NAMALWA (cell line): ENCODE data around the gene TOB2.
"Not testable (repeated sequence)": the region's sequence is repeated elsewhere in the genome, so short reads cannot be mapped to it uniquely, and the experiment has no call there.

Source experiments
- DNase-seq: peaks from one replicate; pipeline ENCODE4 v3.0.0-alpha.2; 2015; ENCODE audit warnings: low spot score

Gene TOB2

DNA sequence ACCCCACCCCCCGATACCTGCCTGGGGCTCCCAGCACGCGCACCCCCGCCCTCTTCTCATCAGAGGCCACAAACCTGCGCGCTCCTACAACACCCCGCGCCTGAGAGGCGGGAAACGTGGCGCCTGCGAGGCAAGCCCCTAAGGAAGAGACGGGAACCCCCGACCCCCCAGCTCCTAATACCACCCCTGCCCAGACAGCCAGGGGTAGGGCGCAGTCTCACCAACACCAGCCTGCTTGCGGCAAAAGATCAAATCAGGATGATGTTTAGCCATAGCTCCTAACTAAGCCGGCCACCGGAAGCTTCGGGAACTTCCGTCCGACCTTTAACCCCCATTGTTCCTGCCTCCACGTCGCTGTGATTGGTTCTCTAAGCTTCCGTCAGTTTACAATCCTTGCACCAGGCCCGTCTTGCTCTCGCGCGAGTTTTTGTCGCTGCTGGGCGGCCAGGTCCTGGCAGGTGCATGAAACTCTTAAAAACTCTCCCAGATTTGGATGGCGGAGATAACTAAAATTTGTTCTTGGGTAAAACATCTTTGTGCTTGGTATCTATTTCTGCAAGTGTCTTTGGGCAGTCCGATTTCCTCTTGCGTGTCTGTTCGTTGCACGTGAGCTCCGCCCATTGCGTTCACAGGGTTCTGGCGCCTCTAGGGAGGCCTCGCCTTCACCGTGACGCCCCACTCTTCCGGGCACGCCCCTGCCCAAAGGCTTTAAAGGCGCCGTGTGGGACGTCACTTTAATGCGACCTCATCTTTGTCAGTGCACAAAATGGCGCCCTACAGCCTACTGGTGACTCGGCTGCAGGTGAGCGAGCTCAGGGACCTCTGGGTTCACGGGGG is 22.0 kb upstream of the TOB2 start, which contains the start of the genes ACO2 and PHF5A:
TSS of gene ACO2 (plus strand) at position 737 of the 837 bp plus-strand sequence. CDS start at position 767, 30 bp downstream.
TSS of gene PHF5A (minus strand) at position 312 of the 837 bp plus-strand sequence. CDS start at position 273, 39 bp downstream.
- peak; percentile 98 for DNase-seq

DNA sequence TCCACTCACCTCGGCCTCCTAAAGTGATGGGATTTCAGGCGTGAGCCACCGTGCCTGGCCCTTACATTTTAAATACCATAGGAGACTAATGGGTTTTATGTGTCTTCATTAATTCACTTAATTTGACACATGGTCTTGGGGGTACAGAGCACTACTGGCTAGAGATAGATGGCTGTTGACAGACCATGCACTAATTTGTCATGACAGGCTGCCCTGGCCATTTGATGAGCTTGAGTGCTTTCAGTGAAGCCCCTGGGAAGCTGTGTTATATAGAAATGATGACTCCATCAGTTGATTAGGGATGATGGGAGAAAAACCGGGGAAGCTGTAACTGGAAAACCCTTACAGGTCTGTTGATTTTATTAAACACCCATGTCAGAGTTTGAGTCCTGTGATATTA is 15.3 kb upstream of the TOB2 start:
- no peak for DNase-seq

DNA sequence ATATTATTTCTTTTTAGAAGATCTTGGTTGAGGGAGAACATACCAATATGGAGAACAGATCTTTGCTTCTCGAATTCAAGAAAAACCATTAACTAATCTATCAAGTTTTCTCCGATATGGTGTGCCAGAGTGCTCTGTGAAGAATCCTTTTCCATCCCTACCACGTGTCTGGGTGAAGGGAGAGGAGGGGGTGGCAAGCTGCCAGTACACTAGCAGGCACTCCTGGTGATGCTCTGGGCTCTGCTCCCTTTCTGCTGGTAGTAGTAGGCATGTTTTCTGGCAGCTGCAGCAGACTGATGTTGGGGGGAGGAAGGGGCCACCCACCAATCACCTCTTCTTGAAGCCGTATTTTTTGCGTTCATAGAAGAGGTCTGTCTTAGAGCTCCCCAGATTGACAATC is 13.5 kb upstream of the TOB2 start:
- DNase-seq, result not testable (repeated sequence)

- no peak for DNase-seq
Measured at GRCh38 chr22:41459431-41459830, 12.8 kb upstream of the TOB2 start.

GRCh38 chr22:41458161-41458728 is 11.6 kb upstream of the TOB2 start:
- no peak for DNase-seq

DNA sequence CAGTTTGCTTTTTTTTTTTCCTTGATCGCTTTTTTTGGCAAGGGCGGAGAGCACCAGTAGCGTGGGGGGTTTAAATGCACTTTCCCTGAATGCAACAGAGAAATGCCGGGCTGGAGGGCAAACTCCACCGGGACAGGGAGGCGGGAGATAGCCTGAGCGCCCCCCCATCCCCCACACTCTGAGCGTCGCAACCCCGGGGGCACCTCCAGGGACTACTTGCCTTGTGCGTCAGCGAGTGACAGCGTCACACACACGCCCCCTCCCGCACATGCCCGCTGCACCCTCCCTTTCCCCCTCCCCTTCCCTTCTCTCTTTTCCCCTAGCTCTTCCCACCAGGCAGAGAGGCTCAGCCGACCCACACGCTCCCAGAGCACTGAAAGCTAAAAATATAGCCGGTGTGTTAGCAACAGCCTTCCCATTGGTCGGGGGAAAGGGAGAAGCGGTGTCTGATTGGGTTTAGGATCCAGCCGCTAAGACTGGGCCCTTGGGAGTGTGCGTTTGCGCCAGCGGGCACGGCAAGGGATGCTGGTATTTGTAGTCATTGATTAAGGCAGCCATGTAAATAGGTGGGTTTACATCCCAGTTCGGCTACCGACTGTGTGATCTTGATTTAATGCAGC is 1.7 kb upstream of the TOB2 start:
- peak; percentile 99 for DNase-seq

- DNase-seq, result peak; percentile 76
Measured at GRCh38 chr22:41447435-41448188, 1.0 kb upstream of the TOB2 start.

DNA sequence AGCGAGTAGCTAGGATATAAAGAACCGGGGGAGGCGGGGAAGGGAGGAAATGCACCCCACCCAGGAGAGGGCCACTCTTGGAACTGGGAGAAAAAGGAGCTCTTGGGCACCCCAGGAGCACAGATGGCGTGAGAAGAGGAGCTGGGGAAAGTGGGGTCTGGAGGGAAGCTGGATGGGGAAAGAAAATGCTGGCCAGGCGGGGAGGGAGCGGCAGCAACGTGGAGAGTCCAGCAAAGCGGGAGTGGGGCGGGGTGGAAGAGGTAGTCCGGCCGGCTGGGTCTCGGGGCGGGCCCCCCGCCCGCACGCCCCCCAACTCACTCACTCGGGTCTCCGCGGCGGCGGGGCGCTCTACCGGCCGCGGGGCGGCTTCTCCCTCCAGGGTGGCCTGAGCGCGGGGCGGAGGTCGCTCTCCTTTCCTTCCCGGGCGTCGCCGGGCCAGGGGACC is 522 bp downstream of the TOB2 start:
- DNase-seq, result no peak

GRCh38 chr22:41445129-41446056 is 1.2 kb downstream of the TOB2 start:
- DNase-seq, result peak; percentile 68

- DNase-seq, result peak; percentile 96
Measured at GRCh38 chr22:41444360-41445128, 2.1 kb downstream of the TOB2 start.

DNA sequence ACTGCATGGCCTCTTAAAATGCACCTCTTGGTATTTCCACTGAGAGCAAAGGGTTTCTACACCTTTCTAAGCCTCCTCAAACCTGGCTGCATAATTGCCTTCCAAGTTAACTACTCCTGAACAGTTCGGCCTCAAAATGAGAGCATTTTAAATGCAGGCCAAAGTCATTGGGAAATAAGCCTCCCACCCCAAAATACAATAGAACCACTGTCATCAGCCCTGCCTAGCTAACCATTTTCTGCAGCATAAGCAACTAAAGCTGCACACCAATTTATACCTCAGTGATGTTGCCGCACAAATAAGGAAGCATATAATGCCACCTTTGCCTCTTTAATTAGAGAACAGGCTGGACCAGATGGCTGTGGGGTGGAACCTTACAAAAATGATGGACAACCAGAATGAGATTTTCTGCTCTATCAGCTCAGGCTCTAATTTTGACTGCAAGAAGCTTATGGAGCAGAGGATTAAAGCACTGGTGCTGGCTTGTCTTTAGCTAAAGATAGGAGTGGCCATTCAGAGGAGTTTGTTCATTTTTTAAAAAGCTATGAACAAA is 4.3 kb downstream of the TOB2 start:
- DNase-seq, result no peak

DNA sequence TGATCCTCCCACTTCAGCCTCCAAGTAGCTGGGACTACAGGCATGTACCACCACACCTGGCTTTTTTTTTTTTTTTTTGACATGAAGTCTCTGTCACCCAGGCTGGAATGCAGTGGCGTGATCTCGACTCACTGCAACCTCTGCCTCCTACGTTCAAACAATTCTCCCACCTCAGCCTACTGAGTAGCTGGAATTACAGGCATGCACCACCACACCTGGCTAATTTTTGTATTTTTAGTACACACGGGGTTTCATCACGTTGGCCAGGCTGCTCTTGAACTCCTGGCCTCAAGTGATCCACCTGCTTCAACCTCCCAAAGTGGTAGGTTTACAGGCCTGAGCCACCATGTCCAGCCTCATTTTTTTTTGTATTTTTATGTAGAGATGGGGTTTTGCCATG is 6.1 kb downstream of the TOB2 start:
- DNase-seq, result not testable (repeated sequence)

DNA sequence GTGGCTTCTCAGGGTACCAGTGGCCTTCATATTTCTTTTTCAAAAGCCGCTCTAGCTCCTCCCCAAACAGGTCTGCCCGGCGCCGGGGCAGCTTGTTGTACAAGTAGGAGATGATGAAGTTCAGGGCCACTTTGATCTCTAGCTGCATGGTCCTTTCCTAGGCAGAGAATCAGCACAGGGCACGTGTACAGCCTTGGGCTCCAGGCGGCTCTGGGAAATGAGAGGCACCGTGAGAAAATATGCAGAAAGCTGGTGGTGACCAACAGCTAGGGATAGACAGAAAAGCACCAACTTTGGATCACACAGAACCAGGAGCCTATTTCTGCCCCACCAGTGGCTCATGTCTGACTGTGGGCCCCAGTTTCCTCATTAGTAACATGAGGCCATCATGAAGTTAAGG is 9.4 kb downstream of the TOB2 start:
- no peak for DNase-seq

DNA sequence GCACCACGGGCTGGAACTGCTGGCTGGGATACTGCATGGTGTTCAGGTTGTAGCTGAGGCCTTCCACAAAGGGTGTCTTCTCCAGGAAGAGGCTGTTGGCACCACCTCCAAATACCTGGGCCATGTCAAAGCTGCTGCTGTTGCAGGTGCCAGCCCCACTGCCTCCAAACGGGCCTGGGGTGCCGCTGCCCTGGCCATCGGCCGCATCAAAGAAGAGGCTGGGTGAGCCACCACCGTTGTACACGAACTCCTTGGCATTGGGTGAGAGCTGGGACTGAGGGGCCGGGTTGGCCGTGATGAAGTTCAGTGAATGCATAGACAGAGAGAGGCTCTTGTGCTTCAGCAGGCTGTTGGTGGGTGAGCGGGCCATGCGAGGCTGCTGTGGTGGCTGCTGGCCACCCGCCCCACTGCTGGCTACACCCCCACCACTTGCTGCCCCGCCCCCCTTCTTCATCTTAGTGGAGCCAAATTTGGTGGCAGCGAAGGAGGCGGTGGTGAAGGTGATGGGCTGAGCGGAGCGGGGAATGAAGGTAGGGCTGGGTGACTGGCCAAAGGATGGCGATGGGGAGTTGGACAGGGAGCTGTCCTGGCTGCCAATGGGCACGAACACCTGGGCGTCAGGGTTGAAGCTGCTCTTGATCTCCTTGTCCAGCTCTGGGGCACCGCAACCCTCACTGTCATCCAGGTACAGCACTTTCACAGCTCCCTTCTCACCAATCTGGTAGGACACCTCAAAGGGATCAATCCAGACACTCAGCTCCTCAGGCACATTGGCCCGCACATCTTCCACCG is 10.1 kb downstream of the TOB2 start:
- DNase-seq, result no peak

DNA sequence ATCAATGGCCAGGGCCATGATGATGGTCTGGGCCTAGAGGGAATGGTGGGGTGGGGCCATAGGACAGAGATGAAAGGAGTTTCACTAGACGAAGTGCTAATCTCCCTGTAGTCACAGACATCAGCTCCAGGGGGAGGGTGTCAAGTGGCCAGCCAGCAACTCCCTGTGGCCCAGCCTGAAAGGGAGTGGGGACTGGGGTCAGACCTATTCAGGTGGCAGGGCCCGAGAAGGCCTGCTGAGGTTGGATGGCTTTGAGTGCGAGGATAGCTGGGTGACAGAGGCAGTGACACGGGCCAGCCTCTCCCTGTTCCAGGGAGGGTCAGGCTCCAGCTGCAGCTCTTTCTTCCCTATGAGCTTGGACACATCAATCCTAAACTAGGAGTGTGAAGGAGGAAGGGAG is 11.0 kb downstream of the TOB2 start:
- DNase-seq, result no peak

DNA sequence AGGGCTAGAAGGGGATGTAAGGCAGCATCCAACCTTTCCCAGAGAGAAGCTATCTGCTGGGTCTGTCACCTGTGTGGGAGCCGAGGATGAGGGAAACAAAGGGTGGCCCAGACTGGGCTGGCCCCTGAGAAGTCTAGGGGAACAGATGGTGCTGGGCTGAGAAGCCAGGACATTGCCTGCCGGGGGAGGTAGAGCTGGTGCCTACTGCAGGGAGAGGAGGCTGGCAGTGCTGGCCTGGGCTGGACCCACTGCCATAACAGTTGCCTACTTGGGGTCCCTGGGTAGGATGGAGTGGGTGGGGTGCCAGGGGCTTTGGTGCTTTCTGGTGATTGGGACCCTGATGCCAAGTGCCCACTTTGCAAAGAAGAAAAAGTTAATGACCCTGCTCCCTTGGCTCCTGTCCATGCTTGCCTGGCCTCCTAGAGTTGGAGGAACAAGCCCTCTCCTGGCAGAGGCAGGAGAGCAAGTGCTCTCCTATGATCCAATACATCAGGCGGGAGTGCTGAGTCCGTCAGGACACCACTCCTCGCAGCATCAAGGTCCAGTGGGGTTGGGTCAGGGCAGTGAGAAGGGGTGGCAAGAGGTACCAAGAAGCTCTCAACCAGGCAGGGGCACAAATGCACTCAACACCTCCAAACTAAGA is 12.1 kb downstream of the TOB2 start:
- not testable (repeated sequence) for DNase-seq

DNA sequence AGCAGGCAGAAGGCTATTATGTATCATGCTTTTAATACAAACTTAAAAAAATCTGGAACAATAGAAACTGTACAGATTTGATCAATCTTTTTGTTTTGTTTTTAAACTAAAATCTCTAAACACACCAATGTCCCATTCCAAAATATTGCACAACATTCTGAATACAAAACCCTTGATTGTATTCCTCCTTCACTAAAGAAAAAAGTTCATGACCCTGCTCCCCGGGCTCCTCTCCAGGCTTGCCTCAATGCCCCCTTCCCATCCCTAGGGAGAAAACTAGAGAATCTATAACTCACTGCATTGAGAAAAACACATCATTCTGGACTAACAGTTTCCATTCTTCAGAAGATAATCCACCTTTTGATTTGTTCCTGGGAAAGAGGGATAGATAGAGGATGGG is 13.1 kb downstream of the TOB2 start:
- DNase-seq, result not testable (repeated sequence)

DNA sequence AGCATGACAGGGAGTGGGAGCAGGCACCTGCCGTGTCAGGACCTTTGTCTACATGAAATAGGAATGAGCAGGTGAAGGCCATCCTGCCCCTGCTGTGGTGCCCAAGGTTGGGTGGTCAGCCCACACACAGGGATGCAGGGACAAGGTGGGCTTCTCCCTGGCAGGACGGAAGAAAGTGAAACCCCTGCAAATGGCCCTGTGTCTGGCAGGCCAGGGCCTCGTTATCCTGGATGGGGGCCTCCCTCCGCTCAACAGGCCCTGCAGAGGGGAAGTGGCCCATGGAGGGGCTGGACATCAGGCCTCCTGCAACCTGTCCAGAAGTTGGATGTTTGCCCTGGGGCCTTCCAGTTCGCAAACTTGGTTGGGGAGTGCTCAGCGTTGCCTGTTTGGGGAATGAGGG is 14.9 kb downstream of the TOB2 start:
- no peak for DNase-seq

DNA sequence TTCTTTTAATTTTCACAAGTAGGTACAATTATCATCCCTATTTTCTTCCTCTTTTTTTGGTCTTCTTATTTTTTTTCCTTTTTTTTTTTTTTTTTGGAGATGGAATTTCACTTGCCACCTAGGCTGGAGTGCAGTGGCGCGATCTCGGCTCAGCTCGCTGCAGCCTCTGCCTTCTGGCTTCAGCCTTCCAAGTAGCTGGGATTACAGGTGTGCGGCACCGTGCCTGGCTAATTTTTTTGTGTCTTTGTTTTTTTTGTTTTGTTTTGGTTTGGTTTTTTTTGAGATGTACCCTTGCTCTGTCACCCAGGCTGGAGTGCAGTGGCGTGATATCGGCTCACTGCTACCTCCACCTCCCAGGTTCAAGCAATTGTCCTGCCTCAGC is 16.7 kb downstream of the TOB2 start:
- no peak for DNase-seq
